Measurements from ENCODE around the gene MAEA. TPM values are rescaled to one million over a fixed set of nuclear protein-coding genes. Genes with fewer than 3 reads are reported as not detected.

Gene MAEA
- total and polyA plus RNA-seq, 2 of the 8 experiments (the other 6 are each of a cell fraction or from before 2014, with no cell fraction given) = 75.8 to 133 TPM

GRCh38 chr4:1247864-1248244, 41.8 kb upstream of the MAEA start (continued):
- peak; percentile 75 for TF ChIP-seq YY1 (IDR thresholded peaks at IDR 0.05; ENCODE audit: low read depth, low read length)
- TF ChIP-seq ATF3 (IDR thresholded peaks at IDR 0.05; ENCODE audit: insufficient read depth, low read depth, low read length) = no peak
- no peak for TF ChIP-seq GTF2F1 (IDR thresholded peaks at IDR 0.05; ENCODE audit: borderline replicate concordance, low read depth, low read length)
- 0 out of 4 replicates have a peak, but pooled peaks of 1 of the 2 experiments have one; percentile 31 for TF ChIP-seq SIN3A (conservative IDR thresholded peaks at IDR 0.05 in 1 of 2, IDR thresholded peaks at IDR 0.05 in 1 of 2; ENCODE audit: low read depth in 1 of 2, low read length in 2 of 2)
- no peak for TF ChIP-seq CHD2 (IDR thresholded peaks at IDR 0.05; ENCODE audit: low read length)
- no peak for TF ChIP-seq SRF (IDR thresholded peaks at IDR 0.05; ENCODE audit: low read depth, low read length)
- TF ChIP-seq EZH2 (IDR thresholded peaks at IDR 0.05; ENCODE audit: low read depth, low read length, severe bottlenecking) = no peak
- TF ChIP-seq KDM4A (IDR thresholded peaks at IDR 0.05; ENCODE audit: low read depth, low read length, severe bottlenecking) = peak; percentile 73
- 0 out of 2 replicates have a peak, but pooled peaks have one; percentile 32 for TF ChIP-seq RBBP5 (IDR thresholded peaks at IDR 0.05; ENCODE audit: borderline replicate concordance, low read depth, low read length)
- no peak for TF ChIP-seq KDM1A (IDR thresholded peaks at IDR 0.05; ENCODE audit: borderline replicate concordance, low read length)
- no peak for TF ChIP-seq NANOG (IDR thresholded peaks at IDR 0.05; ENCODE audit: insufficient read depth, low read depth, low read length, poor library complexity, severe bottlenecking)
- TF ChIP-seq POU5F1 (IDR thresholded peaks at IDR 0.05; ENCODE audit: low read depth, low read length) = no peak

Measured in H1 (cell line).